OCI-M1 (cell line): ENCODE measurements around the gene PUDP.
"Not testable (repeated sequence)": the region's sequence is repeated elsewhere in the genome, so short reads cannot be mapped to it uniquely, and the experiment has no call there.

ENCODE experiments used
- DNase-seq: peaks from one replicate; lab custom pipeline; 2025; lab: John Stamatoyannopoulos, UW

Gene PUDP

DNA sequence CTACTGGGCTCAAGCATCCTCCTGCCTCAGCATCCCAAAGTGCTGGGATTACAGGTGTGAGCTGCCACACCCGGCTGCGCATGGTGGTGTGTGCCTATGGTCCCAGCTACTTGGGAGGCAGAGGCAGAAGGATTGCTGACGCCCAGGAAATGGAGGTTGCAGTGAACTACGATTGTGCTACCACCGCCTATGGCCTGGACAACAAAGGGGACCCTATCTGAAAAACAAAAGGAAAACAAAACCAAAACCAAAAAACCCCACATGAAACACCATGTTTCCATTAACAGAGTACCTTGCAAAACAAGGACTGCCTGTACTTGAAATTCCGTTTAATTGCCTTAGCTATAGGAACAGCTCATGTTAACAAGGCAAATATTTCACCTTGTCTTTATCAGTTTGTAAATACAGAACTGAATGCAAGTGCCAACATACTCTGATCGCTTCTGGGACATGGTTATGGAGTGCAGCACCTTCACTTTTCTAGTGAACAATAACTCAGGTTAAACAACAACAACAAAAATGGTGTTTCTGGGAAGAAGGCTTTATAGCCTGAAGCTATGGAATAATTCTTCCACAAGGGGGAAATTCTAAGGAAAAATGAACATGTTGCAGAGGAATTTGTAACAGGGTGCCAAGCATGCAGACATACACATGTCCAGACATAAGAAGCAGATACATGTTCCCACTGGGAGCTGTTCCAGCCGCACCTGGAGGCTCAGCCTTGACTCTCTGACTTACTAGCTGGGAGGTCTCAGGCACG lies 73.6 kb downstream of the PUDP start:
- no peak for DNase-seq

GRCh38 chrX:7073336-7073735 lies 74.6 kb downstream of the PUDP start:
- DNase-seq, result no peak

DNA sequence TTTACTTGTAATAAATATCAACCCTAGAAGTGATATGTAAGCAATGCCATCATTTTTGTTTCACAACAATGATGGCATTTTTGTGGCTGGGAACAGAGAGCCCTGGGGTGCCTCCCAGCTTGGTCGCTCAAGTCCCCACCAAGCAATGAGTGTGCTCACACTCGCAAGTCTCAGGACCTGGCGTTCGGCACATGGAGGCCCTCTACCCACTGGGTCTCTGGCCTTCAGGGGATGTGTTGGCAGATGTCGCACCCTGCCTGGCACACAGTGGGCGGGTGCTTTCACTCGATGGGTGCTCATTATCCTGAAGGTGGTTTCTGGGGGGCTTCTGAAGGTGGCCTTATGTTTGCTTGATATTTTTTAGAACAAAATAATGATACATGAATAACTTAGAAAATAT lies 75.1 kb downstream of the PUDP start:
- DNase-seq, result no peak

GRCh38 chrX:7071390-7071789 lies 76.6 kb downstream of the PUDP start:
- DNase-seq, result no peak

DNA sequence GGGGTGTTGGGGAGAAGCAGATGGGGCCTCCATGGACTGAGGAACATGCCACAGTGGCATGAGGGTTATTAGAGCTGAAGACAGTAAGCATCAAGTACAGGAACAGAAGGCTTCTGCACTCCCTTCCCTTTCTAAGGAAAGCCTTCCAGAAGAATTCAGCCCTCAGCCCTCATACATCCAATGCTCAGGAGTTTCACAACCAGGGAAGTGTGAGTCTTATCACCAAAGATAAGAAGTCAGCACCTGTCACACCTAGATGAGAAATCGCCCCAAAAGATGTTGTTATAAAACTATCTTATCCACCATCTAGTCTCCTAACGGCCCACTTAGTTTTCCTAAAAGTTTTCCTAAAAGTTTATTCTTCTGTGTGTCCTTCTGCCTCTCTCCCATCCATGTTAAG lies 78.4 kb downstream of the PUDP start:
- DNase-seq, result no peak

DNA sequence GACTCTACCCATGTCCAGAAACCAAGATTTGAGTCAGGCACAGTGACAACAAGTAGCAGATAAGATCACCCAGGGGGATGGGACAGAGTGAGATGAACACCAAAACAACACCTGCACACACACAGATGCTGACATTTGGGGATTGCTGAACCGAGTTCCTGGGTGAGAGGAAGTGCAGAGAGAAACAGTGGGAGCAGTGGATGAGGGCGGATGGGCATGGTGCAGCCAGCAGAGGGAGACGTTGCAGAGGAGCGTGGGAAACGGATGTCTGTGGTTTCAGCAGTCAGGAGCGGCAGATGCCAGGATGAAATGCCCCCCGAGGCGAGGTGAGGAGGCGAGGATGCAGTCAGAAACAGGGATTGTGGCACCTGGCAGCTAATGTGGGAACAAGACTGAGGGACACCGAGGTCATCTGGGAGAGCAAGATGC lies 79.0 kb downstream of the PUDP start:
- no peak for DNase-seq

DNA sequence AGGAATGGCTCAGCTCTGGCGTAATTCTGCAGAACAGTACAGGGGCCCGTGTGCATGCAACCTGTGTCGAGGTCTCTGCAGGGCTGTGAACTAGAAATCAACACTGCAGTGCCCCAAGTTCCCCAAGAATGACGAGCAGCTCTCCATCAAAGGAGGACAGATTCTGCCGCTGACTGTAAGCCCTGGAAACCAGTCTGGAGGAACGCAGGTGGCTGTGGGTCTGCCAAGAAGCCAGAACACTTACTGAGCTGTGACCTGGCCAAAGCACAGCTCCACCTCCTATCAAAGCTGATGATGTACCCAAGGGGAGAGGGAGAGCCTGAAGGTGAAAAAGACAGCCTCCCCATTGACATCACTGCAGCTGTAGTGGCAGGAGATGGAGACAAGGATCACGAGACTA lies 80.7 kb downstream of the PUDP start:
- no peak for DNase-seq

- DNase-seq, result no peak
Observed at GRCh38 chrX:7065473-7065872, 82.5 kb downstream of the PUDP start.

GRCh38 chrX:7062903-7063302 lies 85.0 kb downstream of the PUDP start:
- DNase-seq, result no peak

- DNase-seq, result no peak
Observed at GRCh38 chrX:7062276-7062675, 85.7 kb downstream of the PUDP start.

DNA sequence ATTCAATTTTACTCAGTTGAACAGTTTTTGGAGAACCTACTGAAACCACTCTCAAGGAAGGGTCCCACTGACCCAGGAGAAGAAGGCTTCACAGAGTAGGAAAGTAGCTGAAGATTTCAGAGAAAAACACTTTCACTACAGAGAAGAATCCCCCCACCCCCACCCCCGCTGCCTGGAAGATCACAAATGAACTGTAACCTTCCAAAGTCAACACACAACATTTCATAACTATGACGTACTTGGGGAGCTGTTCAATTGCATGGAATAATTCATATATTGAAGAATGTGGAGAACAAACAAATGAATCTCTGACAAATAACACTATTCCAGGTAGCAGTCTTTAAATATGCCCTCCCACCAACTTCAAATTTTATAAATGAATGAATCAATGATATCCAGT lies 86.5 kb downstream of the PUDP start:
- DNase-seq, result no peak

DNA sequence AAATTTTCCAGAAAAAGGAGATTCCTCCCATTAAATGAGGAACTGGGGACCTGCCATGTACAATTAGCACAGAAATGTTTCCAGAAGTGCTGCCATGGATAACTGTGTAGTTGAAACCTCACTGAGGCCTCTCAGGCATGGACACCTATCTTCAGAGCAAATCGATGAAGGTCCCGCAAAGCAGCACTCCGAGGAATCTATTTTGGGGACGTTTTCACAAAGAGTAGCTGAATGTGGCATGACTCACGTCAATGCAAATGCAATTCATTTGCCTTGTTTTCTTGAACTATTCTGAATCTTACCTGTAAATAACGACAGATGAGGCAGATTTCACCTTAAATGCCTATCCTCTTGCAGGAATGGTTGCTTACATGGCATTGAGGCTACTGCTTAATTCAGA lies 87.5 kb downstream of the PUDP start:
- DNase-seq, result no peak

DNA sequence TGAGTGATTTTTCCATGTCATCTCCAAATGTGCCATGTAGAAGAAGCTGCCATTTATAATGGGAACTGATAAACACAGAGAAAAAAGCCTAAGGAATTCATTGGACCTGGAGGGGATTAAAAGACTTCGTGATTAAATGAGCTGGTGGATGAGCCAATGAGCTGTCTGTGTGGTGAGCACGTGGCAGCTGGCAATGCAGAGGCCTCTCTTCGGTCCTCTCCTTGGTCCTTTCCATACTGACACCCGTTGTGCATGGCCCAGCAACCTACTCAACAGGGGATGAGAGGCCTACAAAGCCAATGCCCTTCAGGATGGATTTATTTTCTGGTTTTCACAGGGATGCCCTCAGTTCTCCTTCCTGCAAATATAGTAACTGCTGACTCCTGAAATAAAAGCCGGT lies 88.1 kb downstream of the PUDP start:
- DNase-seq, result no peak

DNA sequence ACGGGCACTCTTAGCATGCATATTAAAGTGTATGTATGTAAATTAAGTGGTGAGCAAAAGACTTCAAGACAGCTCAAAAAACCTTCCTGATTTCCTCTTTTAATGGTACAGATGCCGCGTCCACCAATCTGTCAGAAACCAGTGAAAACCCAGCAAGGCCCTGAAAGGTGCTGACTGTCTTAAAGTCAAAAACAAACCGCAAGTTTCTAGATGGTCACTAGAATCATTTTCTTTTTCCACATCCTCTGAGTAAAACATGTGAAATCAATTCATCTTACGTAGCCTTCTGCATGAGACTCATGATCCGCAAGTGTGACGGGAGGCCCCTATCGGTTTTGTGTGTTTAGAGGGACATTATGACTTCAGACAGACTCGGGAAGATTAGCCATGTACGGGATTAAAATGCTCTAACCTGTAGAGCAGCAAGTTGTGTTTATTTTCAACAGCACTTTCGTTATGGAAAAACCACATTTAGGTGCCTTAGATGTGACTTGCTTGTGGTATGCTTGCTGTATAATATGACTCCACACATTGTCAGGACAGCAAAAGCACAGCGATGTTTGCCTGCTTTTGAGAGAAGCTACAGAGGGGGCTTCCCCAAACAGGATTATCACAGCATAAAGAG lies 88.6 kb downstream of the PUDP start:
- no peak for DNase-seq

DNA sequence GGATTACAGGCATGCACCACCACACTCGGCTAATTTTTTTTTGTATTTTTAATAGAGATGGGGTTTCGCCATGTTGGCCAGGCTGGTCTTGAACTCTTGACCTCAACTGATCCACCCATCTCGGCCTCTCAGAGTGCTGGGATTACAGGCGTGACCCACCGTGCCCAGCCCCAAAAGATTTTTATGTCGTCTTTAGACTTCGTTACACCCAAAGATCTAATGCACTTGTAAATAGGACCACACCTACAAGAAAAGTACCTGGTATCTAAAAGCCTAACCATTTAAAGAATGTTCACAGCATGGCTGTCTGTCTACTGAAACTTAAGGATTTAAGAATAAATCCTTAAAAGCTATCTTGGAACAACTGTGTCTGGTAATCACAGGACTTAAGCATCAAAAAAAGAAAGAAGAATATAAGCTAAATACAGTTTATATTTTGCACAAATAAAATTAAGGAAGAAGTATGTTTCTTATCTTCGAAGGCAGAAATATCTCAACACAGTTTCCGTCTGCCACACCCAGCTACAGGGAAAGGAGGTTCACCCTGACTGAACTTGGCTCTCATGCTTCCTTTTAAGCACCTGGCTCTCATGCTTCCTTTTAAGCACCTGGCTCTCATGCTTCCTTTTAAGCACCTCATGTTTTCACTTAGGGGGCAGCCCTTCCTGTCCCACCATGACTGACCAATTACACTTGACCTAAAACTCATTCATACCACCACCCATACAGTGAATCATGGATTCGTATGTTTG lies 92.4 kb downstream of the PUDP start:
- DNase-seq, result no peak

DNA sequence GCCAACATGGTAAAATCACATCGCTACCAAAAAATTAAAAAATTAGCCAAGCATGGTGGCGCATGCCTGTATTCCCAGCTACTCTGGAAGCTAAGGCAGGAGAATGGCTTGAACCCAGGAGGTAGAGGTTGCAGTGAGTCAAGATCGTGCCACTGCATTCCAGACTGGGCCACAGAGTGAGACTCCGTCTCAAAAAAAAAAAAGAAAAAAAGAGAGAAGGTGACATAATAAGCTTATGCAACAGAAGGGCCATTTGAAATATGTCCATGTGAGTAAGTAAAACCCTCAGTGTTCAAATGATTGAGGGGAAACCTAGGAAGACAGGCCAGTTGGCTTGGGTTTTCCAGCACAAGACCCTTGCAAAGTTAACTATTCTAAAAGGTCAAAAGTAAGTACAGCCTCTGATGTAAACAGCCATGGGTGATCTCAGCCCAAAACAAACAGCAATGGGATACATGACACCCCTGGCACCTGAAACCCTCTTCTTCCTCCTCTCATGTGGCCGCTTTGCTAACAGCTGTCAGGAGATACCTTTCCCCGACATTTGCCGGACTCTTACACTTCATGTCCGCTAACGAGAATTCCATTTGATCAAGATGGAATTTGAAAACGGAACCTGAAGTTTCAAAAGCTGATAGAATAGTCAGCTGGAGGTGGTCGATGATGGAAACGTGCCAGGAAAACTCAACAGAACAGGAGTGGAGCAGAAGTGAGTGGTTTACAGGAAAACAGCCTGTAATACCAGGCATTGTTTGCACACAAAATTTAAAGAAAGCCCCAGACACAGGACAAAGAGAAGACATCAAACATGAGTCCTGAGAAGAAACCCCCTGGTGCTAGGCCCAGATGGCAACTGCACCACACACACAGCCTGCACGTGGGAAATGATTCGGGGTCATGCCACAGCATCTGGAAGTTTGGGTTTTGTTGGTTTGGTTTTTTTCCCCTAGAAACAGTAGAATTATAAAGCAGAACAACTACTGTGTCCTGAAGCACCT lies 93.4 kb downstream of the PUDP start:
- DNase-seq, result no peak

DNA sequence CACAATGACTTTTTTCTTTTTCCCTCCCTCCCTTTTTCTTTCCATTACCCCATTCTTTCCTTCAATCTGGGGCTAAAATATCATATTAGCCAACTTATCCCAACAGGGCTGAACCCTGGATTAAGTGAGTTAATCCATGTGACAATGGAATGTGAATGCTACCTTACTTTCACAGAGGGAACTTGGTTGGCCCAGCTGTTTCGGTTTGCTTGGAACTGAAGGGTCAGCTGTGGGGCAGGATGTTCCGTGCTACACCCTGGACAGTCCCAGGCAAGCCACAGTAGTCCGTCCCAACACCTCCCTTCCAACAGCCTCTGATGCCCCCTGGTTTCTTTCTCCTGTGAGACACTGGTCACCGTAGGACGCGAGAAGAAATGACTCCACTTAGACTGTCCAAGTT lies 95.4 kb downstream of the PUDP start:
- DNase-seq, result no peak

GRCh38 chrX:7050271-7050670 lies 97.7 kb downstream of the PUDP start:
- DNase-seq, result no peak

DNA sequence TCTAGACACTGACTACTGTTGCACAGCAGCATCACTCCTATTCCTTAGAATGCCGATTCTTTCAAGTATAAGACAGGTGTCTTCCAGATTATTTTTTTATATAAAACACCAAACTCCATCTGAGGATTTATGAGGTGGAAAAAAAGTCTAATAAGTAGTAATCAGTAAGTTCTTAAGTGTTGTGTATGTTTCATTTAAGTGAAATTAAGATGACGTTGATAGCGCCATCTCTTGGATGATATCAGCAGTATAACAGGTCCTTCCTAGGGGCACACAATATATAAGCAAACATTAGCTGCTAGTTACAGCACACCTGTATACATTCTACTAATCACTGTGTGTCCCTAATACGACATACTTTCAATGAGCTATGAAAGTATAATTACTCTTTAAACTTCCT lies 100.0 kb downstream of the PUDP start:
- DNase-seq, result no peak

- no peak for DNase-seq
Observed at GRCh38 chrX:7045238-7045955, 102.6 kb downstream of the PUDP start.

GRCh38 chrX:7043796-7044433 lies 104.0 kb downstream of the PUDP start:
- not testable (repeated sequence) for DNase-seq
